GM12875 (cell line): ENCODE results near the gene SRSF2.

Experiments
- H3K4me3 ChIP-seq: one replicate; pipeline ENCODE4 v1.5.1; 2011; ENCODE audit warnings: low read depth, low read length, control low read depth
- CTCF ChIP-seq: IDR thresholded peaks from 2 replicates; pipeline ENCODE4 v1.5.1; 2011; ENCODE audit warnings: low read depth, mild to moderate bottlenecking, control low read depth, inconsistent platforms, low read length, moderate library complexity, borderline replicate concordance; ENCODE audit not compliant: insufficient read depth

SRSF2 gene

DNA sequence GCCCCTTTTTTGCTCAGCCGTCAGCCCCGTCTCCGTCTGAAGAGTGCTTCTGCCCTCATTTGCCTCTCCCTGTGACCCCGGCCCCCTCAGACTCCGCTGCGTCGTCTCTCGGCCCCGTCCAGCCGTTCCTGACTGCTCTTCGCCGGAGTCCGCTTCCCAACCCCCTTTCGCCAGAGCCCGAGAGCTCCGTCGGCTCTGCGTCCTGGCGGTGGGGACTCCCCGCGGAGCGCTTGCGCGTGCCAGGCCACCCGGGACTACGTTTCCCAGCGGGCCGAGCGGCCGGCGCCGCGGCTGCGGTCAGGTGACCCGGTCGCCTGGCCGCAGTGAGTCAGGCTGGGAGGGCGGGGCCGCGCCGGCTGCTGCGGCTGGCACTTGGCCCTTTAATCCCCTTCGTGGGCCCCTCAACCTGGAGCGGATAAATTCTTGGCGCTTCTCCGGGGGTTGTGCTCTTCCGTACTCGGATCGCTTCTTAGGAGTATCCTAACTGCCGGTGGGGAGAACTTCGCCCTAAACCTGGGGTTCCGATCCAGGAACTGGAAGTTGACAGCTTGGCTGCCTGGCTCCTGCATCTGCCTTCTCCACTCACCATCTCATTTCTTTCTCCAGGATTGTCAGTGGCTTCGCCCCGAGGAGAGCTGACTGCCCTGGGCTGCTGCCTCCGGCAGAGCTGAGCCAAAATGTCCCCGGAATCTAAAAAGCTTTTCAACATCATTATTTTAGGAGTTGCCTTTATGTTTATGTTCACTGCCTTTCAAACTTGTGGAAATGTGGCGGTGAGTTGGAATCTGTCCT, 741 bp upstream of the SRSF2 start, which contains the start of gene MFSD11:
TSS of gene MFSD11 (plus strand) at position 444 of the 792 bp plus-strand sequence. CDS start at position 678, 234 bp downstream.
- peak within 1 kb of the TSS; percentile 91 for H3K4me3 ChIP-seq
- no peak for TF ChIP-seq CTCF

DNA sequence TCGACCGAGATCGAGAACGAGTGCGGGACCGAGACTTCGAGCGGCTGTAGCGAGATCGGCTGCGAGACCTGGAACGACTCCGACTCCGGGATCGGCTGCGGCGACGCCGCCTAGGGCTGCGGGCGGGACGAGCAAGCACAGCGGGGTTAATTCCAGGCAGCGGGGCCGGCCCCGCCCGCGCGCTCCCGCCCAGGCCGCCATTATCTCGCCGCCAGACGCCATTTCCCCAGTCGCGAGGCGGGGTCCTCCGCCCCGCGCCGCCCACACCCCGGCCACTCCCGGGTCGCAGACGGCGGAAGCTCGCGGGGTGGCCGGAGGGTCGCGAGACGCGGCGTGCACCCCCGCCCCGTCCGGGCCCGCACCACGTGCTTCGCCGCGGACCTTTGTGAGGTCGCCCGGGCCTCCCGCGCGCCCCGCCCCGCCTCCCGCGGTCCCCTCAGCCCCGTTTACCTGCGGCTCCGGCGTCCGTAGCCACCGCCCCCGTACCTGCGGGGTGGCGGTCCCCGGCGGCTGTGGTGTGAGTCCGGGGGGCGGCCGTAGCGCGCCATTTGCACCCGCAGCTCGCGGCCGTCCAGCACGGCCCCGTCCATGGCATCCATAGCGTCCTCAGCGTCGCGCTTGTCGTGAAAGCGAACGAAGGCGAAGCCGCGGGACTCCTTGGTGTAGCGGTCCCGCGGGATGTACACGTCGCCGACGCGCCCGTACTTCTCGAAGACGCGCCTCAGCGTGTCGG, 616 bp downstream of the SRSF2 start:
- H3K4me3 ChIP-seq: peak overlapping the region; percentile 91

GRCh38 chr17:76735586-76736348, 1.4 kb downstream of the SRSF2 start:
- H3K4me3 ChIP-seq: peak overlapping the region; percentile 91
- no peak for TF ChIP-seq CTCF

More for the DNA sequence above, 616 bp downstream of the SRSF2 start:
- TF ChIP-seq CTCF: no peak

- no peak for TF ChIP-seq CTCF
- H3K4me3 ChIP-seq: peak overlapping the region; percentile 91
Measured at GRCh38 chr17:76735006-76735405, 2.1 kb downstream of the SRSF2 start.

- H3K4me3 ChIP-seq: peak overlapping the region; percentile 91
- TF ChIP-seq CTCF: no peak
Measured at GRCh38 chr17:76734080-76734840, 2.9 kb downstream of the SRSF2 start.

- no peak for TF ChIP-seq CTCF
- H3K4me3 ChIP-seq: no peak overlapping the region
Measured at GRCh38 chr17:76733618-76733957, 3.5 kb downstream of the SRSF2 start.
